ENCODE results near the gene TELO2.

TELO2 gene

DNA sequence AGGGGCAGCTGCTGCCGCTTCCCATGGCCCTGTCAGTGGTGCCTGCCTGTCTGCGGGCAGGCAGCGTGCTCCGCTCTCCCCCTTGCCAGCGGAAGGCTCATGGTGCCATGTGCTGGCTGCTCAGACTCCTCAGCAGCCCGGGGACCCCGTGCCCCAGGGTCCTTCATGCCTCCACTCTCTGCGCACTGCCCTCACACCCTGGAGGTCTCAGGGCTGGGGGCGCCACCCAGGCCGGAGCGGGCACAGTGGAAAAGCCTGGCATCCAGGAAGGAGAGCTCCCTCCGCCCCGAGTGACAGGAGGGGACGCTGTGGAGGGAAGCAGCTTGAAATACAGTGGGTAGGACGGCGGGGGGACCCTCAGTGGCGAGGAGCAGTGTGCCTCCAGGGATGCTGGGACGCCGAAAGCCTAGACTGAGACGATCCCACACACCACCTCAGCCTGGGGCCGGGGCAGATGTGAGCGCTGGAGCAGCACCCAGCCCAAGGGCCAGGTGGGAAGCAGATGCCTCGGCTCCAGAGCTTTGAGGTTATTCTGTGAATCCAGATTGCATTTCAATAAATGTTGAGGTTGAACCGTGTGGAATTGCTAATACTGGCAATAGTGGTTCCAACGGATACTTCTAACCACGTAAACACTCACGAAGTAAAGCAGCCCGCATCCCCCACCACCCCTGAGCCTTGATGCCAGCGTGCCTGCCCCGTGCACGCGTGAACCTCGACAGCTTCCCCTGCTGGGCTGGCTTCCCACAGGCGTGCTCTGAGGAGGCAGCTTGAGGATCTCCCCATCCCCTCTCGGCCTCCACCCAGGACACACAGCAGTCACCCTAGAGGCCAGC lies 46.8 kb downstream of the TELO2 start:
- no peak for DNase-seq

DNA sequence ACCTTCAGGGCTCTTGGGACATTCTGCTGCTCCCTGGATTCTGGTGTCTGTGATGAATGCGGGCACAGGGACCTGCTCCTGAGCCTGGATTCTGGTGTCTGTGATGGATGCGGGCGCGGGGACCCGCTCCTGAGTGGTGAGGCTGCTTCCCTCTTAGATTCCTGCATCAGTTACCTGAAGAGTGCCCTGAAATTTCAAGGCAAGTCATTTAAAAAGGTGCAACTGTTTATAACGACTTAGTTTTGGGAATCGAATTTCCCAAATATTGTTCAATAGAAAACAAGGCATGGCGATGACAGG lies 47.3 kb downstream of the TELO2 start:
- DNase-seq: no peak

DNA sequence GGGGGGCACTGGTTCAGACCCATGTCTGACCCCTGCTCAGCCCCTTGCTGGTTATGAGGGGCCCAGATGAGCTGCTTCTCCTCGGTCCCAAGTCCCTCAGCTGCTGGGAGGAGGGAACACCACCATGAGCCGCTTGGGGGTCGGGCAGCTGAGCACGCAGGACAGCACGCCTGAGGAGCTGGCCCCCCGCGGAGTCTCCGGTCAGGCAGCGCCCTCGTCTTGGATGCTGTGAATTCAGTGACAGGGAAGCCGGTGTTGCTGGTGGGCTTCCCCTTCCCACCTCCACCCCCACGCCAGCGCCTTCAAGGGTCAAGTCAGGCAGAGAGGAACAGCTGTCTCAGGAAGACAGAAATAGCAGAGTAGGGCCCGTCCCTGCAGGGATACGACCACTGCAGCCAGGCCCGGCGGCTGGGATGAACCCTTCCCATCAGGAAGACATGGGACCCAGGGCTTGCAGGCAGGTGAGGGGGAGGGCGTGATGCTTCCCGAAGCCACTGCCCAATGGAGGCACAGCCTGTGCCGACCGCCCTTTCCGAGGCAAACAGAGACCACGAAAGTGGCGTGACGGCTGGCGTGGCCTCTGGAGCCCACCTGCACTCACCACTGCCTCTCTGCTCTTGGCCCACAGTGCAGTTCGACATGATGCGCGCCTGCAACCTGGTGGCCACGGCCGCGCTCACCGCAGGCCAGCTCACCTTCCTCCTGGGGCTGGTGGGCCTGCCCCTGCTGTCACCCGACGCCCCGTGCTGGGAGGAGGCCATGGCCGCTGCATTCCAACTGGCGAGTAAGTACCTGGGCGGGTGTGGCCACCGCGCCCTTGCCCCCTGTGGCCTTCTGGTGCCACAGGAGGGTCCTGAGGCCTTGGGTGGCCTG lies 48.4 kb downstream of the TELO2 start:
- no peak for DNase-seq

DNA sequence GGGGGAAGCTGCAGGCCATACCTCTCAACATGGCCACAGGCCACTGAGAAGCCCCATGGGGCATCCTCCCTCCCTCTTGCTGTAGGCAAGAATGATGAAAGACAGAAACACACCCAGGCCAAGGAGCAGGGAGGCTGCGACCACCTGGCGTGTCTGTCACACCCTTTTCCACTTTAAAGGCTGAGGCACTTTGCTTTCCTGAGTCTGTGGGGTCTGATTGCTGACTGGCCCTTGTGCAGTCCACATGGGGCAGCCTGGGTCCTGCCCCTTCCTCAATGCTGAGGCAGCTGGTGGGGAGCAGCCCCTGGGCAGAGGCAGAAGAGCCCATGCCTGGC lies 49.0 kb downstream of the TELO2 start:
- DNase-seq: no peak

DNA sequence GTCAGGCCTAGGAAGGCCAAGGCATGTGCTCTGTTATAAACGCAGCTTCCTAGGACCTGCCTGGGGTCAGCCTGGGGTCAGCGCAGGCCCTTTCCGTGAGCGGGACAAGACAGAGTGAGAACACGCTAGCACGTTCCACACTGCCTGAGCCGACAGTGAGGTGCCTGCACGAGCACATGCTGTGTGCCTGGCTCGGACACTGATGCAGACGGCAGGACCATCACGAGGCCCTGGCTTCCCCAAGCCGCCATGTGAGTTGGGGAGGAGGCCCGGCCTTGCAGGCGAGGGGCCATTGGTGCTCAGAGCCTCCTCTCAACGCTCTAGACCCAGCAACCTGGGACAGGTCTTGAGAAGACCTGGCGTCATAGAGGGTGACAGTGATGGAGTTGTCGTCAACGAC lies 49.4 kb downstream of the TELO2 start:
- DNase-seq: no peak

DNA sequence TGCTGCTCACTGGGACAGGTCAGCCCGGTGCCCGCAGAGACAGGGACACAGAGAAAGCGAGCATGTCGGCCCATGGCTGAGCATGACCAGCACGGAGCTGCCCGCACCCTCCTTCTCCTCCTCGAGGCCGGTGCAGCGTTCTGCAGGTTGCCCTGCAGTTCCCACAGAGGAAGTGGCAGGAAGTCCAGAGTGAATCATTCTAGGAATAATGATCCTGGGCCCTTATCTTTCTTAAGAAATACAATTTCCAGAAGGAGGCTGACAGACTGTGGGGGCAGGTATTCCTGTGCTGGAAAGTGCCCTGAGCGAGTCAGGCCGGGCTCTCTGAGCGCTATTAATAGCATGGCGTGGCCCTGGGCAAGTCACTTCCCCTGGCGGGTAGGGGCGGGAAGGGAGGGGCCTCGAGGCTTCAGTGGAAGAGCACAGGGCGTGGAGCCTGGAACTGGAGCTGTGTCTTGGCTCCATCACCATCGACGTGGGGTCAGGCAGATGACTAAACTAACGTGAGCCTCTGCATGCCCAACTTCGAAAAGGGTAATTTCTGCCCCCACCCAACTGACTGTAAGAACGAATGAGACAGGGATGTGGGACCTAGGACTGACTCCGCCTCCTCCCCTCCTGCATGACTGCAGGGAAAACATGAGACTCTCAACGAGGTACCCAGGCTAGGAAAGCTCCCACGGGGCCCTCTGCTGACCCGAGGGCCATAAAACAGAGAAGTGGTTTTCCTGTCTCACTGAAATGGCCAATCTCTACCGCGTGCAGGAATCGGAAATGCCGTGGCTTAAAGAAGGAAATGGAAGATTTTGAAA lies 50.1 kb downstream of the TELO2 start:
- DNase-seq: peak; percentile 43 to 58

DNA sequence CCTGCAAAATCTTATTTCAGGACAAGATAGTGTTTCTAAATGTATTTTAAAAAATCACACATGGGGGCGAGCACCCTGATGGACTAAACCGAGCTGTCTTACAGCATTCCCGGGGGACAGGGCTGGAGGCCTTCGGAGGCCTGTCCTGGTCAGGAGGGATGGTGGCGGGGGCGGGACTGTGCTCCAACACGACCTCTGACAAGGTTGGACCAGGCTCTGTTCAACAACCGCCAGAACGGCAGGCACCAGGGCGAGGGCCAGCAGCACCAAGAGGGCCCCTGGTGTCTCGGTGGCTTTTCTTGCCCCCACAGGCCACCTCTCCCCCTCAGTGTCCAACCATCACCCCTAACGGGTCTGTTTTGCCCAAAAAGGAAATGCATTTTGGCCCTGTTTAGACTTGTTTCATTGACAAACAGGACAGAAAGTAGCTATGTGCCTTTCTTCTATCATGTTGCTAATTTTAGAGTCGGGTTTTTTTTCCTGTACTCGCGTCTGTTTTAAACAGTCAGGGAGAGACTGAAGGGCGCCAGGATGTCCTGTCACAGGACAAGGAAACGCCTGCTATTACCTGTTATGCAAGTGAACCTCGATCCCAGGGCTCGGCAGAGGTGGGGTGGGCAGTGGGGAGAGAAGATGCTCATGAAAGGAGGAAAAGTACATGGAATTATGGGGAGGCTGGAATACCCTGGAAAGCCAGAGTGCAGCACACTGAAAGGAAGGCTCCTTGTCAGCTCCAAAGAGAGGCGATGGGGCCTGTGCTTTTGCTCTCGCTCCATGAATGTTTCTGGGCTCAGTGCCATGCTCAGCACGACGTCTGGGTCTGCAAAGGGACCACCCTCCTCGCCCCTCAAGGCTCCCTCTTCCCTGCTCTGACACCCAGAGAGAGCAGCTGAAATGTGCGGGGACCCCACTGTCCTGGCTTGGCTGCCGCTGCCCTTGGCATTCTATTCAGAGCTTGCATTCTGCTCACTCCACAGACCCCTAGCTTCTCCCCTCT lies 52.2 kb downstream of the TELO2 start:
- no peak for DNase-seq

DNA sequence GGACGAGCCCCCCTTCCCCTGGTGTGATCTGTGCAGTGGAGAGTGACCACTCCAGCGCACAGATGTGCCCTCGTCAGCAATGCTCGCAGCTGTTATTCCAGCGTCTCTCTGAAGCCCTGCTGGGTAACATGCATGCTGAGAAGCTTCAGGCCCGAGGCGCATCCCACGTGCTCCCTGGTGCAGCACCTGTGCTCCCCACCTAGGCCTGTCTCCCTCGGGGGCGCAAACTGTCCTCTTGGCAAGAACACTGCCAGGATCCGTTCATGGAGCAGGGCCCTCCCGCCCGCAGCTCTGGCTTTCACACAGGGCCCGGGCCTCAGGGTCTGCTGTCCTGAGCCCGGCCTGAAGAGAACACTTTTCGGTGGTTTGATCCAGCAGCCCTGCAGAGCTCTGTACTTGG lies 53.3 kb downstream of the TELO2 start:
- no peak for DNase-seq

DNA sequence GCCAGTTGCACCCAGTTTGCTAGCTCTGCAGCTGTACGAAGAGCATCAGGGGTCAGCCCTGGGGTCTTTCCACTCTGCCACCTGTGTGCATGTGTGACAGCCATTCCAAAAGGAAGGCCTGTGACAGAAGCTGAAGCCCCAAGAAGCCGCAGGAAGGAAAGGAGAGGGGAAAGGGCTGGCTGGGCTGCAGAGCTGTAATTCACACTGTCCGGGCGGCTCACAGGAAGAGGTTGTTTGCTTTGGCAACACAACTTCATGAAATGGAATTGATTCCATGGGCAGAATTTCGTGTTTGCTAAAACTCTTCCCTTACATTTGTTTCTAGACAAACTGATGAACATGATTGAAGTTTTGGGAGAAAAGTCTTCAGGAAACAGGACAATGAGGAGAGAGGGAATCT lies 55.1 kb downstream of the TELO2 start:
- no peak for DNase-seq

DNA sequence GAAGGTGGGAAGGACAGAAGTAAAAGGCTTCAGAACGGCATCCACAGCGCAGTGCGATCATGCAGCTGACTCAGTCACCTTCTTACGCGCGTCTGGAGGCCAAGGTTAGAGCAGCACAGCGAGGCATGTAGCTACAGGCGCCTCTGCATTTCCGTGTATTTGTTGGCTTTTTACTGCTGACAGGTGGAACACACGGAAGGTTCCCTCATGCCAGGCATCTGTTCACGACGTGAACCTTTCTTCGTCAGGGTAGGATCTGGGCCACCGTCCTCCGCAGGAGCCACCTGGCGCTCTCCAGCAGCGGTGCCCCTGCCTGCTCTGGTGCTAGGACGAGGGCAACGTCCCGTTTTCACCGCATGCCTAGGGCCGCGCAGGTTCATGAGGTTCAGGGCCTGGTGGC lies 55.6 kb downstream of the TELO2 start:
- no peak for DNase-seq

DNA sequence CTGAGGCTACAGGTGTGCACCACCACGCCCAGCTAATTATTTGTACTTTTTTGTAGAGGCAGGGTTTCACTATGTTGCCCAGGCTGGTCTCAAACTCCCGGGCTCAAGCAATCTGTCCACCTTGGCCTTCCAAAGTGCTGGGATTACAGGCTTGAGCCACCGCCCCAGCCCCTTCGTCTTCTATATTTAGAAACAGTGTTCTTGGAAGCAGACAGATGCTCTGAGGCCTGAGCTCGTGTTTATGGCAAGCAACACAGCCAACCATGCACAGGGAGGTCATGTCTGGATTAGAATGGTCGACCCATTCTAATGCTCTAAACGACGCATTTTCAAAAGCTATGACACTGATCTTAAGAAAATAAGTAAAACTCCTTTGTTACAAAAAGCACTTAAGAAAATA lies 56.9 kb downstream of the TELO2 start:
- no peak for DNase-seq

DNA sequence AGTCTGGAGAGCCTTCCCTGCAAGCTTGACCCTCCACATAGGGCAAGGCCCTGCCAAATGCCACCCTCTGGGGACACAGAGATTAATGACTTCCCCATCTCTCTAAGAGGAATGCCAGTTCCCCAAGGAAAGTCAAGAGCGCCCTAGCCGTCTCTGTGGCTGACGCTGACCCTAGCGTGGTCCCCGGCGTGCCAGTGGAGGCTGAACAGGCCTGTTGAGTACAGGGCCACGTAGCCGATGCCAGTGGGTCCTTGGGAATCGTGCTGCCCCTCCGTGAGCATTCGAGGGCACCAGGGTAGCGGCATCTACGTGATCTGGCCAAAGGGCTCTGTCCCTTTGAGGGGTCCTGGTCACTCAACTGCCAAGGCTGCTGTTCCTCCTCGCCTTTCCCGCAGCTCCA lies 57.5 kb downstream of the TELO2 start:
- DNase-seq: no peak

DNA sequence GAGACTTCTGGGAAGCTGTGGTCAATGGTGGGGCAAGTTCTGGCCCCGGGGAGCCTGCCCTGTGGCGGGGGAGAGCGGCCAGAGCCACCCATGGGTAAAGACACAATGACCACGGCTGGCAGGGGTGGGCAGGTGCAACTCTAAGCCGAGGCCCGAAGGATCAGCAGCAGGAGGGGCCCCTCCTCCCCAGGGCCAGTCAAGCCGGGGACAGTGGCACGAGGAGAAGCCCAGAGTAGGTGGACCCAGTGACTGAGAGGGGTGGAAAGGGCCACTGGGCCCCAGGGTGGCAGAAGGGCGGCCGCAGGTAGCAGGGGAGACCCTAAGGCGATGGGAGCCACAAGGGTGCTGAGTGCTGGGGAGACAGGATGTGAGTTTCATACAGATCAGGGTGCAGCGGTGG lies 58.0 kb downstream of the TELO2 start:
- DNase-seq: no peak

DNA sequence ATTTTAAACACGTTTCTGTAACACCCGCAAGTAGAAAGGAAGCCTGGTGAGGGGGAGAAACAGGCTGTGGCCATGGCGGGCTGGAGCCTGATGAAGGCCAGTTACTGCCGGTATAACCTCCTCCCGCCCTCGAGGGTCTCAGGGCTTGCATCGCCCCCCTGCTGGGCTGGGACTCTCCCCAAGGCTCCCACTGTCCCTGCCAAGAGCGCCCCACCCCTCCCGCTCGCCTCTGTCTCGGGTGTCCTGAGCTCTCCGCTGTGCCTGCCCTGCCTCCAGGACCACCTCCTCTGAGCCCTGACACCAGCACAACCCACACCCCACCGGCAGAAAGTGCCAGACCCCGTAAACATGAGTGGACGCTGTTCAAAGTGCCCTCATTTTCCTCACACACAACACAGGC lies 59.0 kb downstream of the TELO2 start:
- DNase-seq: no peak

DNA sequence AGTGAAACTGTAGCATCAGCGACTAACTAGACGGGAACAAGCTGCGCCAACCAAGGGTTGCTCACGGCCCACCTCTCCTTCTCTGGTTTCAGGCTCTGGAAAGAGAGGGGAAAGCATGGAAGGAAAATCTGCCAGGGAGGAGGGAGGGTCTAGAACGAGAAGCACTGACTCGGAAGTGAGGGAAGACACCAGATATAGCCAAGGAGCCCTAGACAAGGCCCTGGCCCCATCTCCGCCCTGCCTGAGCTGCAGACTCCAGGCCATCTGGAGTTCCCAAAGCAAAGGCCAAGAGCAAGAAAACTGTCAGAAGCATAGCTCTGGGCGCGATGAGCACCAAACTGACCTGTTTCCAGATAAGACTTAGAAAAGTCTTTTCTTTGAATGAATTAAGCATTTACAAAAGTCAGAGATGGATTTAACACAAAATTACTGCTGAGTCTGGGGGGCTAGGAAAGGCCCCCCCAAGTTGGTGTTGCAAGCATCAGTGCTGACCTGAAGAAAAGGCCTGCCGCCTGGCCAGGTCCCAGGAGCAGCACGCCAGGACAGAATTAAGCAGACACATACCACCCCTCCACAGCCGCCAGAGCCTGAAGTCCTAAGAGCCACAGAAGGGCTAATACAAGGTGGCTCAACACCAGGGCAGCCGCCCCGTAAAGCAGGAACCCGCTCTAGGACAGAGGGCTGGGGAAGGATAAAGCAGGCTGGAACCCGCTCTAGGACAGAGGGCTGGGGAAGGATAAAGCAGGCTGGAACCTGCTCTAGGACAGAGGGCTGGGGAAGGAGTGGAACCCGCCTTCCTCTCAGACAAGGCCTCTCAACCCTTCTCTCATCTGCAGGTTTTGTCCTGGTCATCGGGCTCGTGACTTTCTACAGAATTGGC lies 61.0 kb downstream of the TELO2 start:
- no peak for DNase-seq

DNA sequence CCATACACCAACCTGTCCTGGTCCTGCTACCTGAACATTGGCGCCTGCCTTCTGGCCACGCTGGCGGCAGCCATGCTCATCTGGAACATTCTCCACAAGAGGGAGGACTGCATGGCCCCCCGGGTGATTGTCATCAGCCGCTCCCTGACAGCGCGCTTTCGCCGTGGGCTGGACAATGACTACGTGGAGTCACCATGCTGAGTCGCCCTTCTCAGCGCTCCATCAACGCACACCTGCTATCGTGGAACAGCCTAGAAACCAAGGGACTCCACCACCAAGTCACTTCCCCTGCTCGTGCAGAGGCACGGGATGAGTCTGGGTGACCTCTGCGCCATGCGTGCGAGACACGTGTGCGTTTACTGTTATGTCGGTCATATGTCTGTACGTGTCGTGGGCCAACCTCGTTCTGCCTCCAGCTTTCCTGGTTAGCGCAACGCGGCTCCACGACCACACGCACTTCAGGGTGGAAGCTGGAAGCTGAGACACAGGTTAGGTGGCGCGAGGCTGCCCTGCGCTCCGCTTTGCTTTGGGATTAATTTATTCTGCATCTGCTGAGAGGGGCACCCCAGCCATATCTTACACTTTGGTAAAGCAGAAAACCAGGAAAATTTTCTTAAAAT lies 61.8 kb downstream of the TELO2 start:
- no peak for DNase-seq

DNA sequence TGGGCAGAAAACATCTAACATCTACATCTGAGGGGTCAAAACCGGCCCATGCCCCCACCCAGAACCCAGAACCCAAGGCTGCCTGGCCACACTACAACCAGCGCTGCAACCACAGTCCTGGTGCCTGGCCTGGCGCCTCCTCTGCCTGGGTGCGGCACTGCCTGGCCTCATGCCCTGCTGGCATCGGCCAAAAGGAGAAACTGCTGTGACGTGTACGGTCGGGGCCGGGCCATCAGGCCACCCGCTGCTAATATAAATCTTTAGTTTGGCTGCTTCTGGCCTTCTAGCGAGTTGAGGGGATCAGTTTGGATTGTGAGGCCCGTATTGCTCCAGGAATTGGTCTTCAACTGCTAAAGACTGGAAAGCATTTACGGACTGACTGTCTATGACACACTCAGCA lies 63.1 kb downstream of the TELO2 start:
- DNase-seq: no peak

DNA sequence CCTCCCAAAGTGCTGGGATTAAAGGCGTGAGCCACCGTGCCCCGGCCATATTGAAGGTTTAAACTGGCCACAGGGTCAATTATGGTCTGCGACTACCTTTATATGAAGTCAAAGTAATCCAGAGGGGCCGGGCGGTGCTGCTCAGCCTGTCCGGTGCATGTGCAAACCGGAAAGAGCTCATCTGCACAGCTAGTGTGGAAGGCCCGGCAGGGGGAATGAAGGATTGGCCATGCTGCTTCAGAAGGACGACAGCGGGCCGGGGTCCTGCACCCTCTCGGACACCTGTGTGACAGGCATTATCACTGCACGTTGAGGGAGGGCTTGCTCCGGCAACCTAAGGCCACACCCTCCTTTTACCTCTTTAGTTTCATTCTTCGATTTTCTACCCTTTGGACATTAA lies 63.9 kb downstream of the TELO2 start:
- DNase-seq: no peak

DNA sequence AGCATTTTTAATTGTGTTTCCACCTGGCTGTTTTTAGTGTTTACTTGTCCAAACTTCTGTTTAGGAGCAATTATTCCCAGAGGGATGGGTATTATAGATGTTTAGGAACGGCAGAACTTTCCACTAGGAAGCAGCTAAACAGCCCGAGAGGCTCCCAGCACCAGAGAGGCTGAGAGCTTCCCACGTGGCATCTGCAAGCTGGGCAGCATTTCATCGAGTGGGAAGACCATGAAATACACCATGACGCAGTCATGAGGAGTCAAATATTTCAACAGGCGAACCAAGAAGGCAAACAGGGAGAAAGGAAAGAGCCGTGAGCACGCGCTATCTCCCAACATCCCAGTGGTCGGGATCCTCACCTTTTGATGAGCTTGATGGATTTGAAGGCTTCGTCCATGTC lies 64.4 kb downstream of the TELO2 start:
- DNase-seq: no peak

DNA sequence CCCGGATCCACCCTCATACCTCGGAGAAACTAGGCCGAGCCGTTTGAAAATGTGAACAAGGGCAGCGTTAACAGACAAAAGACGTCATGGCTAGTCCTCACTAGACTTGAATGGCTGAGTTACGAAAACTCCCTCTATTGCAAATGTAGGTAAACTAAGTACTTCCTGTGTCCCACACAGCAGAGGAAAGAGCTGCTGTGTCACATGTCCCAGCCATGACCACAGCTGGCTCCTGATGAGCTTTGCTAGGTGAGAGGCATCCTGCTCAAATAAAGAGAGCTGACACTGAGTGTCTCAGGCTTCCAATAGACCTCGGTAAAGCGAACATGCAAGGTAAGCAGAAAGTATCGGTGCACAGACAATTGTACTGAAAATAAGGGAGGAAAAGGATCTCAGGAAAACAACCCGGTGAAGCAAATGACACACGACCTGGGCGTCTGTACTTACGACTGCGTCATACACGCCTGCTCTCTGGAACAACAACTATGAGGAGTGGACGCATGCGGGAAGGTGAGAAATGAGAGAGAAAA lies 66.4 kb downstream of the TELO2 start:
- no peak for DNase-seq

Measured in bone marrow (tissue), 2 donors.